ENCODE data around the gene PRRG1. TPM values are rescaled to one million over a fixed set of nuclear protein-coding genes. Genes with fewer than 3 reads are reported as not detected.
"Not testable (repeated sequence)": the region's sequence is repeated elsewhere in the genome, so short reads cannot be mapped to it uniquely, and the experiment has no call there.

PRRG1 gene
- 8.0 TPM in 2 replicates for total RNA-seq
- long read RNA-seq, full-length matches to known transcripts: 2 of 3 reads
- long read RNA-seq, partial matches to known transcripts: 1 of 3 reads
- long read RNA-seq, other reads (novel, unspliced or antisense): 0 of 3 reads

DNA sequence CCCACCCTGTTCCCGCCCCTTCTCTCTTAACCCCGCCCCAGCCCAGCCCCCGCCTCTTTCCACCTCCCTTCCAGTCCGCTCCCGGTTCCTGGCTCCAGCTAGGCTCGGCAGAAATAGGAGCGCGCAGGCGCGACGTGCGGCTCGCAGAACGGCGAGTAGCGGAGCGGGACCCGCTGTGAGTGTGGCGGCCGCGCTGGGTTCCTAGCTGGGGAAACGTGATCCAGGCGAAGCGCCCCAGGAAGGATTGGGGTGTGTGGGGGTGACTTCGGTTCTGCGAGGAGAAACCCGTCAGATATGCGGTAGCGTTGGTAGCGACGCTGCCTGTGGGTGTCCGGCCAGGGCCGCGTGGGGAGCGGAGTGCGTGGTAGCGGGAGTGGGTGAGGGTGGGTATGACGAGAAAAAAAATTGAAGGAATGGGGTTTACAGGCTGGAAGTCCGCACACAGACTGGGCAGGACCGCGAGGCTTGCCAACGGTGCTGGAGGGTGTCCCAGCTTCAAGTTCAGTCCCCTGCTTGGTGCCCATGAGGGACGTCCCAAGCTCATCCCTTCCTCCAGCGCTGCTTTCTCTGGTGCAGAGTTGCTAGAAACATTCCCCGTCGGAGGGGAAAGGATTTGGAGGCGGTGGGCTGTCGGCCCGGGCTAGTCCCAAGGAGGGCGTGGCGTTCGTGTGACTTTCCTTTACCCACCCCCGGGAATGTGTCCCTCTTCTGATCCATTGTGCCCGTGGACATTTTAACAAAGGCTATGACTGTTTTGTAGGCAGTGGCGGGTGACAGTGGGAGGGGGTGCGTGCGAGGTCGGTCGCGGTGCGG lies at the start of gene PRRG1:
Gene PRRG1, plus strand, starts transcription at position 144 of the 813 bp plus-strand sequence. CDS start 56,886 bp downstream, outside the sequence.
- Mint-ChIP-seq H3K4me1 (peaks cover 13% of the 10 kb centered on the region), H3K27ac (ENCODE audit: unreplicated experiment) (peak within 1 kb of the TSS; percentile 98), H3K9me3 (no peaks in the 10 kb centered on the region), H3K36me3 (ENCODE audit: low read depth) (no peaks in the 10 kb centered on the region), H3K4me3 (peak within 1 kb of the TSS; percentile 97), H3K27me3 (ENCODE audit: low read depth) (no peaks in the 10 kb centered on the region)
- DNase-seq (ENCODE audit: low read depth, low spot score): peak; percentile 61
- TF ChIP-seq, protein P1, sequence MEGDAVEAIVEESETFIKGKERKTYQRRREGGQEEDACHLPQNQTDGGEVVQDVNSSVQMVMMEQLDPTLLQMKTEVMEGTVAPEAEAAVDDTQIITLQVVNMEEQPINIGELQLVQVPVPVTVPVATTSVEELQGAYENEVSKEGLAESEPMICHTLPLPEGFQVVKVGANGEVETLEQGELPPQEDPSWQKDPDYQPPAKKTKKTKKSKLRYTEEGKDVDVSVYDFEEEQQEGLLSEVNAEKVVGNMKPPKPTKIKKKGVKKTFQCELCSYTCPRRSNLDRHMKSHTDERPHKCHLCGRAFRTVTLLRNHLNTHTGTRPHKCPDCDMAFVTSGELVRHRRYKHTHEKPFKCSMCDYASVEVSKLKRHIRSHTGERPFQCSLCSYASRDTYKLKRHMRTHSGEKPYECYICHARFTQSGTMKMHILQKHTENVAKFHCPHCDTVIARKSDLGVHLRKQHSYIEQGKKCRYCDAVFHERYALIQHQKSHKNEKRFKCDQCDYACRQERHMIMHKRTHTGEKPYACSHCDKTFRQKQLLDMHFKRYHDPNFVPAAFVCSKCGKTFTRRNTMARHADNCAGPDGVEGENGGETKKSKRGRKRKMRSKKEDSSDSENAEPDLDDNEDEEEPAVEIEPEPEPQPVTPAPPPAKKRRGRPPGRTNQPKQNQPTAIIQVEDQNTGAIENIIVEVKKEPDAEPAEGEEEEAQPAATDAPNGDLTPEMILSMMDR (conservative IDR thresholded peaks at IDR 0.05): no peak

DNA sequence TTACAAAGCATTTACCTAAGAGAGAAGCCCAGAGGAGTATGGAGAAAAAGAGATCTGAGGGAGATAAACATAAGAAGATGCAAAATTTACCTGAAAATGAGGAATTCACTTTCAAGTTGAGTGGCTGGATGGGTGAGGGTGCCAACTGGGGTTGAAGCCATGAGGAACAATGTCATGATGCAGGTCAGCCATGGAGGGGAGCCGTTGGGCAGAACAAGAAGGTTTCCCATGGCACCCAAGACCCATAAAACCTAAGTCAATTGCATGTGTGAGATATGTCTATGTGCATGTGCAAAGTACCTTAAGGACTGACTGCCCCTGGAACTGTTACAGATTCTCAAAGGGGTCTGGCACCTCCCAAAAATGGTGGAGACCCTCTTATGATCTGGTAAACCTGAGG lies 46.6 kb upstream of the PRRG1 start:
- DNase-seq (ENCODE audit: low read depth, low spot score): no peak
- Mint-ChIP-seq H3K27ac (ENCODE audit: unreplicated experiment) (no peak overlapping the region), H3K27me3 (ENCODE audit: low read depth) (no peaks in the 10 kb centered on the region), H3K4me3 (no peak overlapping the region), H3K36me3 (ENCODE audit: low read depth) (no peaks in the 10 kb centered on the region), H3K4me1 (no peaks in the 10 kb centered on the region), H3K9me3 (peaks cover 3% of the 10 kb centered on the region)
- TF ChIP-seq, protein P1 (conservative IDR thresholded peaks at IDR 0.05): no peak

DNA sequence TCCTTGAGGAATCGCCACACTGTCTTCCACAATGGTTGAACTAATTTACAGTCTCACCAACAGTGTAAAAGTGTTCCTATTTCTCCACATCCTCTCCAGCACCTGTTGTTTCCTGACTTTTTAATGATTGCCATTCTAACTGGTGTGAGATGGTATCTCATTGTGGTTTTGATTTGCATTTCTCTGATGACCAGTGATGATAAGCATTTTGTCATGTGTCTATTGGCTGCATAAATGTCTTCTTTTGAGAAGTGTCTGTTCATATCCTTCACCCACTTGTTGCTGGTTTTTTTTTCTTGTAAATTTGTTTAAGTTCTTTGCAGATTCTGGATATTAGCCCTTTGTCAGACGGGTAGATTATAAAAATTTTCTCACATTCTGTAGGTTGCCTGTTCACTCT lies 43.9 kb upstream of the PRRG1 start:
- not testable (repeated sequence) for H3K27ac Mint-ChIP-seq (ENCODE audit: unreplicated experiment); H3K9me3 Mint-ChIP-seq; H3K27me3 Mint-ChIP-seq (ENCODE audit: low read depth); H3K36me3 Mint-ChIP-seq (ENCODE audit: low read depth); H3K4me3 Mint-ChIP-seq; H3K4me1 Mint-ChIP-seq; DNase-seq (ENCODE audit: low read depth, low spot score)

DNA sequence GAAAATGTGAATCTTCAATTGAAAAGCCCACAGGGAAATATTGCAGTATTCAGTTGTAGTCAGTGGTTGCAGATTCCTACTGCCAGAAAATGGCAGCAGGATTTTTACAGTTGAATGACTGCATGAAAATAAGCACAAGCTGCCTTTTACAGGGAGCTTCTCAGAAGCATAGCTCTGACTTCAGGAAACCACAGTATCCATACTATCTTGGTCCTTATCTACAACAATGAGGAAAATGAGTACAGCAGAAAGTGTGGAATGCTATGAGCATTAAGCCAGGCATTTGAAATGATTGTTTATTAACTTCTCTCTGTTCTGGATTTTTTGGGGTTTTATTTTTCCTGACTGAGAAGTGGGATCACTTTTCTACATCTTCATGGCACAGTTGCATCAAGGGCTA lies 34.6 kb upstream of the PRRG1 start:
- Mint-ChIP-seq H3K27me3 (ENCODE audit: low read depth) (no peaks in the 10 kb centered on the region), H3K9me3 (peaks cover 3% of the 10 kb centered on the region), H3K4me1 (no peaks in the 10 kb centered on the region), H3K27ac (ENCODE audit: unreplicated experiment) (no peak overlapping the region), H3K36me3 (ENCODE audit: low read depth) (no peaks in the 10 kb centered on the region), H3K4me3 (no peak overlapping the region)
- TF ChIP-seq, protein P1 (conservative IDR thresholded peaks at IDR 0.05): no peak
- no peak for DNase-seq (ENCODE audit: low read depth, low spot score)

DNA sequence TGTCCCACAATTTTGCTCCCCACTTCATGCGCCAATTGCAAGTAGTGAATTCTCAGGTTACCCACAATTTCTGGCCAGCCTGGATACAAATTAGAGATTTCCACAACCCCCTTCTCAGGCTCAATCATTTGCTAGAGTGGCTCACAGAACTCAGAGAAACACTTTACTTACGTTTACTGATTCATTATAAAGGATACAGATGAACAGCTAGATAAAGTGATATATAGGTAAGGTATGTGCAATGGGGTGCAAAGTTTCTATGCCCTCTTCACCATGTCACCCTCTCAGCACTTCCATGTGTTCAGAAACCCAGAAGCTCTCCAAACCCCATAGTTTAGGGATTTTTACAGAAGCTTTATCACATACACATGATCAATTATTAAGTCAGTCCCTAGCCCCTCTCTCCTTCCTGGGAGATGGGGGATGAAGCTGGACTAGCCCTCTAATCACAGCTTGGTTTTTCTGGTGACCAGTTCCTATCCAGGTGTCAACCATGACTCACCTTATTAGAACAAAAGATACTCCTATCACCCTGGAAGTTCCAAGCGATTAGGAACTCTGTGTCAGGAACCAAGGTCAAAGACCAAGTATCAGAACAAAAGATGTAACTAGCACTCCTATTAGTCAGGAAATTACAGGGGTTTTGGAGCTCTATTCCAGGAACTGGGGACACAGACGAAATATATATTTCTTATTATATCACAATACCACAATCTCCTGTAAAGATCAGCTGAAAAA lies 33.5 kb upstream of the PRRG1 start:
- H3K27ac Mint-ChIP-seq (ENCODE audit: unreplicated experiment): no peak overlapping the region
- TF ChIP-seq, protein P1 (conservative IDR thresholded peaks at IDR 0.05): no peak
- no peaks in the 10 kb centered on the region for H3K27me3 Mint-ChIP-seq (ENCODE audit: low read depth)
- no peaks in the 10 kb centered on the region for H3K4me1 Mint-ChIP-seq
- H3K9me3 Mint-ChIP-seq: peaks cover 3% of the 10 kb centered on the region
- DNase-seq (ENCODE audit: low read depth, low spot score): no peak
- no peaks in the 10 kb centered on the region for H3K36me3 Mint-ChIP-seq (ENCODE audit: low read depth)
- no peak overlapping the region for H3K4me3 Mint-ChIP-seq
